Measurements from ENCODE around the gene CASQ1. TPM values are rescaled to one million over a fixed set of nuclear protein-coding genes. Genes with fewer than 3 reads are reported as not detected.

Gene CASQ1
- total RNA-seq, 1 experiment from 2014 or later = 0.46 TPM

GRCh38 chr1:160157174-160157573, 33.2 kb upstream of the CASQ1 start (continued):
- no peak for TF ChIP-seq ZNF281 (CRISPR knock-in tag; IDR thresholded peaks at IDR 0.05)

- no peak for ATAC-seq
- H3K36me3 Mint-ChIP-seq = no peaks in the 10 kb centered on the region
Observed at GRCh38 chr1:160158031-160158430, 32.3 kb upstream of the CASQ1 start.

More at GRCh38 chr1:160158031-160158430, 32.3 kb upstream of the CASQ1 start:
- peaks cover 8% of the 10 kb centered on the region for H3K4me1 Mint-ChIP-seq
- TF ChIP-seq ZNF232 (CRISPR knock-in tag; IDR thresholded peaks at IDR 0.05) (no peak), E2F1 (CRISPR knock-in tag; IDR thresholded peaks at IDR 0.05) (no peak), SOX15 (CRISPR knock-in tag; IDR thresholded peaks at IDR 0.05) (no peak), ZNF263 (CRISPR knock-in tag; IDR thresholded peaks at IDR 0.05; ENCODE audit: low read depth) (no peak), ELF4 (CRISPR knock-in tag; IDR thresholded peaks at IDR 0.05; ENCODE audit: low read depth) (no peak), CBFB (CRISPR knock-in tag; IDR thresholded peaks at IDR 0.05; ENCODE audit: low read depth) (no peak), ATF1 (CRISPR knock-in tag; IDR thresholded peaks at IDR 0.05) (no peak), ZNF317 (CRISPR knock-in tag; IDR thresholded peaks at IDR 0.05; ENCODE audit: borderline replicate concordance, low read depth) (no peak), RELA (CRISPR knock-in tag; IDR thresholded peaks at IDR 0.05; ENCODE audit: borderline replicate concordance) (no peak), ATF6 (CRISPR knock-in tag; IDR thresholded peaks at IDR 0.05) (no peak), NR2C2 (CRISPR knock-in tag; IDR thresholded peaks at IDR 0.05) (no peak), MAX (CRISPR knock-in tag; IDR thresholded peaks at IDR 0.05) (no peak), HMGA2 (CRISPR knock-in tag; IDR thresholded peaks at IDR 0.05) (no peak), SMAD3 (CRISPR knock-in tag; IDR thresholded peaks at IDR 0.05; ENCODE audit: borderline replicate concordance) (no peak), ZNF416 (CRISPR knock-in tag; IDR thresholded peaks at IDR 0.05) (no peak), AR (CRISPR knock-in tag; IDR thresholded peaks at IDR 0.05) (no peak), ZNF219 (CRISPR knock-in tag; IDR thresholded peaks at IDR 0.05; ENCODE audit: borderline replicate concordance) (no peak), NR1H2 (CRISPR knock-in tag; IDR thresholded peaks at IDR 0.05) (no peak)
- POLR2A ChIA-PET = no interaction called here
- H3K27me3 Mint-ChIP-seq (ENCODE audit: low read depth) = no peaks in the 10 kb centered on the region
- H3K27ac Mint-ChIP-seq = no peak overlapping the region
- H3K9me3 Mint-ChIP-seq = no peaks in the 10 kb centered on the region
- CTCF ChIA-PET = interaction anchor here (1.2 to 1.6 kb wide), 2 partner anchors 9 to 35 kb away, joined by 5 to 6 read pairs; no protein-coding TSS in a partner anchor
- no peak for DNase-seq (ENCODE audit: low spot score)
- H3K4me3 Mint-ChIP-seq = no peak overlapping the region

Data from WTC11 (cell line).